GM10847 (cell line): ENCODE data around the gene LAG3.

ENCODE experiments used
- POLR2A ChIP-seq: IDR thresholded peaks from 2 replicates; pipeline ENCODE4 v1.6.1; 2011; ENCODE audit not compliant: insufficient read length; ENCODE audit errors: extremely low read depth

LAG3 gene

DNA sequence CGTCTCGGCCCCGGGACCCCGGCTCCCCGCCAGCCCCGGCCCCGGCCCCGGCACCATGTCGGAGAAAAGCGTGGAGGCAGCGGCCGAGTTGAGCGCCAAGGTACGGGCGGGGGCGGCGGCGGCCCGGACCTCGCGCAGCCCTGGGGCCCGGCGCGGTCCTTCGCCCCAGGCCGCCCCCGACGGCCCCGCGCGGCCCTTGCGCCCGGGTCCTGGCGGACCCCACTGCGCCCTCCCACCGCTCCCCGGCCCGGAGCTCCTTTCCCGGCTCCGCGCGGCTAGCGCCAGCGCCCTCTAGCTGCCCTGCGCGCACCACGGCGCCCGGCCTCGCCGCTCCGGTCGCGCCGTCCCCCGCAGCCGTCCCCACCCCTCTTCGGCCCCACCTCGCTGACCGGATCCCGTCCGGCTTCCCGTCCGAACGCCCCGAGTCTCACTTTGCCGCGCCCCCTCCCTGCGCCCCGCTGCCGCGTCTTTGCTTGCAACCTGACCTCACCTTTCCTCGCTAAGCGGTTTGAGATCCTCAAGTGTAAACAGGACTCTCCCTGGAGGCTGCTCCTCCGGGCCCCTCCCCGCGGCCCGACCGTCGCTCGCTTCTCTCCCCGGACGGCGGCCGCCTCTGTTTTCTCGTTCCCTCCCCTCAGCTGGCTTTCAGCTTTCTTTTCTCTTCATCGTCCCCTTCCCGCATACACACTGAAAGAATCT, 5.5 kb upstream of the LAG3 start:
- TF ChIP-seq POLR2A: no peak

DNA sequence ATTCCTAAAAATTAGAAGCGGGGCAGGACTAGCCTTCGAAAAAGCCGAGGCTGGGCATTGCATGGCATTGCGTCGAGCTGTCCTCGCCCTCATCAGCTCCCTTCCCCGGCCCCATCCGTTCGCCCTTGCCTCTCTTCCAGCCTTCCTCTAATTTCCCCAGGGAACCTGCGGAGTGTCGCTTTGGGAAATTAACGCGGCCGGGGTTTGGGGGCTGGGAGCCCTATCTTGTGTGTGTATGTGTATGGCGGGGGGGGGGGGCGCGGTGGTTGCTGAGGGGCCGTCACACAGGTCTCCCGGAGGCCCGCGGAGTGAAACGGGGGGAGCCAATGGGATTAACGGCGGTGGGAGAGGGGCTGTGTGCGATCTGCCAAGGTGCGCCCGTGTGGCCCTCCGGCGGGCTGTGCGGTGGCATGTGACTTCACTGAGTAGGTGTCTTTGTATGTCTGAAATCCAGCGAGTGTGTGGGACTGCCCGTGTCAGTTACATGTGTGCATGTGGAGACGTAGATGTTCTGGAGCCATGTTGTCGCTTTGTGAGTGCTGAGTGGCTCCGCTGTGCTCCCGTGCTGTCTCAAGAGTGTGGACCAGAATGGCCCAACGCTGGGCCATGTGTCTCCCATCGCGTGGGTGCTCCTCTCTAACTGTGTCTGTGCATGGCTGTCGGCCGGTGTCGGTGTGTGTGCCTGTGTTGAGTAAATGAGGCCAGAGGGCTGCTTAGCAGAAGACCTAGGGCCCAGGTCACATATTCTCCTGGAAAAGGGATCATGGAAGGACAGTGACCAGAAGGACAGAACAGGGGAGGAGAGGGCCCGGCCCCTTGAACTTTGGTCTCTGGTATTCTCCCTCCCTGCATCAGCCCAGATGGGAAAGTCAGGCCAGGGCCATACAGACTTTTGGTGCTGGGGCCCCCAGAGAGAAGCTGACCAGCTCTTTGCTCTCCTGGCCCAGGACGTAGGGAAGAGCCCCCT, 4.7 kb upstream of the LAG3 start:
- no peak for TF ChIP-seq POLR2A

DNA sequence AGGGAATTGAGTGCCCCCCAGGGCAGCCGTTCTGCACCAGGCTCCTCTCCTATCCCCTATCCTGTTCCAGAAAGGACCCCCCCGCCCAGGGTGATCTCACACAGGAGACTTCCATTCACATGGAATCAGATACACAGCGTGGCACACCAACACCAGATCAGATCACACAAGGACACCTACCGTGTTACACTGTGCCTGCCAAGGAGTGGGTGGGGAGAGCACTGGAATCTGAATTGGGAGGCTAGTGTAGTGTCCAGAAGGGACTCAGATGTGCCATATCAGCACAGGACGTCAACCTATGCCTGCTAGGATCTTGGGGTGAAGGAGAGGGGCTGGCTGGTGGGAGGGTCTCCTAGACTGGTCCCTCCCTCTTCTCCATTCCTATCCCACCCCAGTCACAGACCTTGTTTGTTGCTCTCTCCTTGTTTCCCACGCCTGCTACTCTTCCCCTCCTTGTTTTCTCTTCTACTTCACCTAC, 3.8 kb upstream of the LAG3 start:
- TF ChIP-seq POLR2A: no peak

DNA sequence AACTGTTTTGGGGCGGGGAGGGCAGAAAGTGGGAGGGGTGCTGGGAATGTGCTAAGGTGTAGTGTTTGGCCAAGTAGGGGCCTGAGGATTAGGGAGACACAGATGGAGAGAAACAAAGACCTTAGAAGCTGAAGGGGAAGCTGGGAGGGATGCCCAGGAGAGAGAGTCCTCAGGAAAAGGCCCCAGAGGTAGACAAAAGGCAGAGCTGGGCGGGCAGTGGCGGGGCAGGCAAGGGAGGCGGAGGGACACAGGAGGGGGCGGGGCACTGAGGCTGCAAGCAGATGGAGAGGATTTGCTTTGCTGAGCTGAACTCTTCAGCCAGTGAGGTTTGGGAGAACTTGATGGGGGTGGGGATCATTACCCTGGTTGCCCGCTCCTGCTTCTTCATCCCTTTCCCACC, 3.3 kb upstream of the LAG3 start:
- no peak for TF ChIP-seq POLR2A

DNA sequence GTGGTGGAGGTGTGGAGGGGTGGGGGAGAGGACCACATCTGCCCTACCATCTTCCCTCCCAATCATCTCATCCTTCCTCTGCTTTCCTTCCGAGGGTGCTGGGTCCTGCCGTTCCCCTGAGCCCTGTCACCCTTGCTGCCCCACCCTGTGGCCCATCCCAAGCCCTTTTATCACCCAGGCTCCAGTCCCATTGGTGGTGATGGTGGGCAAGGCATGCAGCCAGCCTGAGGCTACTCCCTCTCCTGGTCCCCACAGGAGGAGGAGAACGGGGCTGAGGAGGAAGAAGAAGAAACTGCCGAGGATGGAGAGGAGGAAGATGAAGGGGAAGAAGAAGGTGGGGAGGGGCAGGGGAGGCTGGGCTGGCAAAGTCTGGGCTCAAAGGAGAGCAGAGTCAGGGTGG, 2.7 kb upstream of the LAG3 start:
- TF ChIP-seq POLR2A: no peak

DNA sequence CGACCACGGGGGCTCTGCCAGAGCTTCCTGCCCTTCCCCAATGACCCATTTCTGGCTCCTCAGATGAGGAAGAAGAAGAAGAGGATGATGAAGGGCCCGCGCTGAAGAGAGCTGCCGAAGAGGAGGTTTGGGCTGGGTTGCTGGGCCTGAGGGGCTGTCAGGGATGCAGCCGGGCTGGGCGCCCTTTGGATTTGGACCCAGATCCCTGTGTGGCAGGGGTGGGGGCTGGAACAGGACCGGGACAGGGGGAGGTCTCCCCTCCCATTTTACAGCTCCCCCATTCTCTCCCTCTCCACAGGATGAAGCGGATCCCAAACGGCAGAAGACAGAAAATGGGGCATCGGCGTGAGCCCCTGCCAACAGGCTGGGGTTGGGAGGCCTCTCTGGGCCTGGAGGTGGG, 2.2 kb upstream of the LAG3 start:
- no peak for TF ChIP-seq POLR2A

DNA sequence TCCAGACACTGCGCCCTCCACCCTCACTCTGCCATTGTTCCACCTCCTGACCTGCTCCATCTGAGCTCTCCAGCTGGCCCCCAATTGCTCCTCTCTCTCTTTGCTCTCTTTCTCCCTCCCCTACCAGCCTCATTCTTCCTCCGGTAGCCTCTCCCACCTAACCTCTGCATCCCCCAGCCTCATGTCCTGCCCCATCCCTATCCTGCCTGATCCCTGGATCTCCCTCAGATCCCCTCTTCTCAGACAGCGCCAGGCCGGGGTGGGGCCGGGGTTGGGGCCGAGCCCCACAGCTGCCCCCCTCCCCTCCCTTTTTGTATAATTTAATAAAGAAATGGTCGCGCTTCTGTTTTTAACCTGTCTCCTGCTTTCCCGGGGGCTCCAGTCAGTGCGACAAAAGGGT, 1.7 kb upstream of the LAG3 start:
- TF ChIP-seq POLR2A: no peak

DNA sequence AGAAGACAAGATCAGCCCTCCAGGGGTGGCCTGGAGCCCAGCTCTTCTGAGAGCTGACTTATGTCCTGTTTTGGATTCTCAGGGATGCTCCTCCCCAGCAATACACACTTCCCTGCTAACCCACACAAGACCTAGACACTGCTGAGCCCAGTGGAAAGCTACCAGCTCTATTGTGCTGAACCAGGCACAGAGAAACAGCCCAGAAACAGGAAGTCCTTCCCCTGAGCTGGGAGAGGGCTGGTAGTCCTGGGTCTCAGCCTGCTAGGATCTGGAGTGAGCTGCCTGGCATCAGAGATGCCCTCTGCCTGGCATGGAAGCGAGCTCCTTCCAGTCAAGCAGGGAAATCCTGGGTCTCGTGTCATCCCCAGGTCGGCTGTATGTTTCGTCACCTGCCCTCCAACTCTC, 1.2 kb upstream of the LAG3 start:
- TF ChIP-seq POLR2A: no peak

DNA sequence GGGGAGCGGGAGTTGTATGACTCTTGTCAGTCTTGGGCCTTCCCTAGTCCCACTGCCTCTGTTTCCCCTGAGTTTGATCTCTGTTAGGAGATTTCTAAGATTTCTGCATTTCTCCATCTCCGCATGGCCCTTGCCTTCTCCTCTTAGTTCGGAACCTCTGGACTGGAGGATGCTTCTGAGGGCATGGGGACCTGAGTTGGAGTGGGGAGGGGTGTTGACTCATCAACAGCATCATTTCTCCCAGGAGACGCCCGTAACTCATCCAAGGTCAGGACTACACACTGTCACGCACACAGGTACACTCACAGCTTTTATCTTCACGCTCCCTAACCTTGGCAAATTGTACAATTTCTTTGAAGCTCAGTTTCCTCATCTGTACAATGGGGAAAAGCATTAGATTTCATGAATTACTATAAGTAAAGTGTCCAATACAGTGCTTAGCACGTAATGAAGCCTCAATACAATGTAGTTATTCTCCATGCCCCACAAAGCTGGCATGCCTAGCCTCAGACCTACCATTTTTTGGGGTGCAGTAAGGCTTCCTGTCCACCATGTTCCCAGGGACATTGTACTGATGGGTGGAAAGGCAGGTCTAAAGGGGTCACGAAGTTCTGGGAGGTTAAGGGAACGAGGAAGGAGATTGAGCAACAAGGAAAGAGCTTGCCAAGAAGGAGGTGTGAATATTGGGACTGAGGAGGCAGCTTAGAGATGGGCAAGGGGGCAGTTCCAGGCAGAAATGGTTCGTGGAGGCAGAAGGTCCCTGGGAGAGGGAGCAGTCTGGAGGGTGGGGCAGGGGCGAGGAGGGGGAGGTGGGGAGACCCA, 600 bp upstream of the LAG3 start:
- TF ChIP-seq POLR2A: no peak

DNA sequence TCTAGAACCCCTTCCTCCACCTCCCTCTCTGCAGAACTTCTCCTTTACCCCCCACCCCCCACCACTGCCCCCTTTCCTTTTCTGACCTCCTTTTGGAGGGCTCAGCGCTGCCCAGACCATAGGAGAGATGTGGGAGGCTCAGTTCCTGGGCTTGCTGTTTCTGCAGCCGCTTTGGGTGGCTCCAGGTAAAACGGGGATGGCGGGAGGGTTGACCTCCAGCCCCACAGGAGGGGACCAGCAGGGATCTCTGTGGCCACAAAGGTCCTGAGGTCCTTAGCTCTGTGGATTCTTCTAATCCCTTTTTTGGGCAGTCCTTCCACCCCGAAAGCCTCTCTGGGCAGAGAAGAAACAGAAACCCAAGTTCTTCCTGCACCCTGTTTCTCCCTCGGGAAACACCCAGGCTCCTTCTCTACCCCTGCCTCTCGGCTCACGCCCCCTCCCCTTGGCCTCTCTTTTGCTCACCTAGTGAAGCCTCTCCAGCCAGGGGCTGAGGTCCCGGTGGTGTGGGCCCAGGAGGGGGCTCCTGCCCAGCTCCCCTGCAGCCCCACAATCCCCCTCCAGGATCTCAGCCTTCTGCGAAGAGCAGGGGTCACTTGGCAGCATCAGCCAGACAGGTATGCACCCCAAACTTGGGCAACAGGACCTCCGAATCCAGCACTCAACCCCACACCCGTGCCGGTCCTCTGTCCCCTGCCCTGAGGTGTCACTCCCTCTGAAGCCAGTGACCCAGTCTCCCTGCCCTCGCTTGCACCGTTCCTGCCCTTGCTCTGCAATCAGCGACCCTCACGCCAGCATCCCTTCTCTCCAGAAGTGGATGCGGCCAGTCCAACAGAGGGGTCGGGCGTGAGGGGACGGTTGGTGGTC, 638 bp downstream of the LAG3 start:
- no peak for TF ChIP-seq POLR2A

DNA sequence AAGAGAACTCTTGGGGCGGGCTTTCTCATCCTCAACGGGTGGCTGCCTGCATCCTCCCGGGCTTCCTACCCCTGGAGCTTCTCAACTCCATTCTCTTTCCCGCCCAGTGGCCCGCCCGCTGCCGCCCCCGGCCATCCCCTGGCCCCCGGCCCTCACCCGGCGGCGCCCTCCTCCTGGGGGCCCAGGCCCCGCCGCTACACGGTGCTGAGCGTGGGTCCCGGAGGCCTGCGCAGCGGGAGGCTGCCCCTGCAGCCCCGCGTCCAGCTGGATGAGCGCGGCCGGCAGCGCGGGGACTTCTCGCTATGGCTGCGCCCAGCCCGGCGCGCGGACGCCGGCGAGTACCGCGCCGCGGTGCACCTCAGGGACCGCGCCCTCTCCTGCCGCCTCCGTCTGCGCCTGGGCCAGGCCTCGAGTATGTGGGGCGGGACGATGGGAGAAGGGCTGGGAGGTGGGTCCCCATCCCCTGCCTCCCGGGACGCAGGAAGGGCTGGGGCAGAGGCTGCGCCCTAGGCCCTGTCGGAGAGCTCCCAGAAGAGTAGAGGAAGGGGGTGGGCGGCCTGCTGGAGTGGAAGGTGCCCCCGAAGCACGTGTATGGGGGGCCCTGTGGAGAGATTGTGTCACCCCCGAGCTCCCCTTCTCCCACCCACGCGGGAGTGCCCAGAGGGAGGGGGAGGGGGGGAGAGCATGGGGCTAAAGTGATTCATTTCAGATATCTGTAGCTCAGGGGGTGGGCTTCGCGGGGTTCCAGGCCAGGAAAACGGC, 1.5 kb downstream of the LAG3 start:
- TF ChIP-seq POLR2A: no peak

DNA sequence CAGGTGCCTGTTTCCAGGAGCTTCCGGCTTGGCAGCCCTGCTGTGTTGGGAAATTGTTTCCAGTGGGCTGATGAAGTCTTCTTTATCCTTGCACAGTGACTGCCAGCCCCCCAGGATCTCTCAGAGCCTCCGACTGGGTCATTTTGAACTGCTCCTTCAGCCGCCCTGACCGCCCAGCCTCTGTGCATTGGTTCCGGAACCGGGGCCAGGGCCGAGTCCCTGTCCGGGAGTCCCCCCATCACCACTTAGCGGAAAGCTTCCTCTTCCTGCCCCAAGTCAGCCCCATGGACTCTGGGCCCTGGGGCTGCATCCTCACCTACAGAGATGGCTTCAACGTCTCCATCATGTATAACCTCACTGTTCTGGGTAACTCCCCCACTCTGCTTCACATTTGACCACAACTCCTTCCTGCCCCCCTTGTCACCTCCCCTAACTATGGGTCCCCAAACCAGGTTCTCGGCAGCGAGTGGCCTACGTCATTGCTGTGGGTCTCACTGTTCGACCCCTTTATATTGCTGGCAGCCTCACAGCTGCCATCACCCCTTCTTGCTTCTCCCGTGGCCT, 2.3 kb downstream of the LAG3 start:
- TF ChIP-seq POLR2A: no peak

DNA sequence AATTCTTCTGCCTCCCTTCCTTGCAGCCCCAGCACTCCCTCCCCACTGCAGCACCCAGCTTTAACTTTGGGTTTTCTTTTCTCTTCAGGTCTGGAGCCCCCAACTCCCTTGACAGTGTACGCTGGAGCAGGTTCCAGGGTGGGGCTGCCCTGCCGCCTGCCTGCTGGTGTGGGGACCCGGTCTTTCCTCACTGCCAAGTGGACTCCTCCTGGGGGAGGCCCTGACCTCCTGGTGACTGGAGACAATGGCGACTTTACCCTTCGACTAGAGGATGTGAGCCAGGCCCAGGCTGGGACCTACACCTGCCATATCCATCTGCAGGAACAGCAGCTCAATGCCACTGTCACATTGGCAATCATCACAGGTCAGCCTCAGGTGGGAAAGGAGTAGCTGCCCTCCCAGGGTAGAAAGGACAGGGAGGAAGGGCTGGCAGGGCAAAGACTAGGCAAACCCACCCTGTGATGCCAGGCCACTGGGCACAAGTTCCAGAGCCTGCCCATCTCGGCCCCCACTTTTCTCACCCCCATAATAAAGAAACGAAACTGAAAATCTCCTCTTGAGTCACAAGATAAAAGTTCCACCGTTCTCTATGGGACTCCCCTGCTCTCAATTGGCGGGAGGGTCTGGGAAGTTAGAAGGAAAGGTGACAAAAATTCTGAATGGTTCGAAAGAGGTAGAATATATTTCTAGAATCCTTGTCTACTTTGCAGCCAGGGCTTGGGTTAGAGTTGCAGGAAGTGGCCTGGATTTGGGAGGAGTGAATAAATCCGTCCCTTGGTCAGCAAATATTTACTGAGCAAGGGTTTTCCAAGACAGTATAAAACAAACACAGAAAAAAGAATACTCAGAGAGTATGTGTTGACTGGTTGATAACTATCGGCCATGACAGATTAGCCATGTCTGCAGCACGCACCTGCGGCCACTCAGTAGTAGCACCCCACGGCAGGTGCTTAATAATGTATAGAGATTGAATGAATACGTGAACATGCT, 3.2 kb downstream of the LAG3 start:
- no peak for TF ChIP-seq POLR2A

DNA sequence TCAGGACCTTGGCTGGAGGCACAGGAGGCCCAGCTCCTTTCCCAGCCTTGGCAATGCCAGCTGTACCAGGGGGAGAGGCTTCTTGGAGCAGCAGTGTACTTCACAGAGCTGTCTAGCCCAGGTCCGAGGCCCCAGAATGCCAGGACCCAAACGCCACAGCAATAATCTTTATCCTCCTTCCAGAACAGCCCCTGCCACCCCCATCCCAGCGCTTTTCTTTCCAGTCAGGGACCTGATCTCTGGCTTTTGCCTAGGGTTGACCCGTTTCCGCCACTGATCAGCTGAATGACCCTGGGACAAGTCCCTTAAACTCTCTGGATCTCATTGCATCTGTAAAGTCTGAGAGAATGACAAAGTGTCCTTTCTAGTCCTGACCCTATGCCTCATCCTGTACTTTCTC, 5.1 kb downstream of the LAG3 start:
- no peak for TF ChIP-seq POLR2A
